Mesenchymal stem cell (in vitro differentiated cells and primary cell): ENCODE results near the gene KPNA2.
"Not testable (repeated sequence)": the region's sequence is repeated elsewhere in the genome, so short reads cannot be mapped to it uniquely, and the experiment has no call there.

Experiments
- DNase-seq: peaks from one replicate; pipeline ENCODE4 v3.0.0-alpha.2; 2013
- H2AFZ ChIP-seq: one replicate; pipeline ENCODE4 v1.6.1; 2013; ENCODE audit warnings: low read depth, mild to moderate bottlenecking, control low read depth, inconsistent platforms, low read length, moderate library complexity
- H2AK5ac ChIP-seq: 2 replicates; pipeline ENCODE4 v1.6.1; 2013; ENCODE audit warnings: low read length, moderate library complexity, mild to moderate bottlenecking, inconsistent platforms; ENCODE audit not compliant: severe bottlenecking
- H2BK120ac ChIP-seq: one replicate; pipeline ENCODE4 v1.6.1; 2013; ENCODE audit warnings: low read depth, mild to moderate bottlenecking, inconsistent platforms, low read length, moderate library complexity
- H2BK12ac ChIP-seq, 2 experiments: one replicate each; pipeline ENCODE4 v1.6.1; 2013; ENCODE audit warnings: inconsistent platforms in 2 of 2, low read length in 2 of 2, mild to moderate bottlenecking in 2 of 2, moderate library complexity in 2 of 2, control low read depth in 1 of 2
- H2BK15ac ChIP-seq: one replicate; pipeline ENCODE4 v1.6.1; 2013; ENCODE audit warnings: mild to moderate bottlenecking, low read depth, inconsistent platforms; ENCODE audit not compliant: poor library complexity, severe bottlenecking
- H2BK5ac ChIP-seq: 2 replicates; pipeline ENCODE4 v1.6.1; 2013; ENCODE audit warnings: low read depth, mild to moderate bottlenecking, low read length, control low read depth, inconsistent platforms; ENCODE audit not compliant: poor library complexity, severe bottlenecking
- H3K14ac ChIP-seq, 2 experiments: one replicate each; pipeline ENCODE4 v1.6.1; 2013; ENCODE audit warnings: inconsistent platforms in 2 of 2, low read length in 2 of 2, control low read depth in 1 of 2, mild to moderate bottlenecking in 1 of 2, moderate library complexity in 1 of 2
- H3K18ac ChIP-seq, 2 experiments: one replicate each; pipeline ENCODE4 v1.6.1; 2013; ENCODE audit warnings: inconsistent platforms in 2 of 2, low read length in 2 of 2, control low read depth in 1 of 2, low read depth in 1 of 2, mild to moderate bottlenecking in 1 of 2
- H3K23ac ChIP-seq, 2 experiments: one replicate each; pipeline ENCODE4 v1.6.1; 2013; ENCODE audit warnings: inconsistent platforms in 2 of 2, low read length in 2 of 2, mild to moderate bottlenecking in 2 of 2, moderate library complexity in 2 of 2, control low read depth in 1 of 2
- H3K27ac ChIP-seq: 2 replicates; pipeline ENCODE4 v1.5.1; 2013; ENCODE audit warnings: mild to moderate bottlenecking, moderate library complexity, low read length, control low read depth, inconsistent platforms; ENCODE audit not compliant: poor library complexity, severe bottlenecking
- H3K27me3 ChIP-seq, 2 experiments: 2 replicates each; pipeline versions ENCODE4 v1.6.1 to v1.7.0; 2013; ENCODE audit warnings: low read length in 2 of 2, mild to moderate bottlenecking in 2 of 2, moderate library complexity in 2 of 2, control low read depth in 1 of 2, inconsistent platforms in 1 of 2; ENCODE audit not compliant: control insufficient read depth in 1 of 2, insufficient read depth in 1 of 2
- H3K36me3 ChIP-seq, 2 experiments: 2 replicates each; pipeline versions ENCODE4 v1.6.1 to v1.7.0; 2013; ENCODE audit warnings: low read length in 2 of 2, control low read depth in 1 of 2, inconsistent platforms in 1 of 2, low read depth in 1 of 2, mild to moderate bottlenecking in 1 of 2; ENCODE audit not compliant: insufficient read depth in 2 of 2, control insufficient read depth in 1 of 2
- H3K4ac ChIP-seq, 2 experiments: one replicate each; pipeline ENCODE4 v1.6.1; 2013; ENCODE audit warnings: inconsistent platforms in 2 of 2, low read length in 2 of 2, mild to moderate bottlenecking in 2 of 2, moderate library complexity in 2 of 2, control low read depth in 1 of 2, low read depth in 1 of 2
- H3K4me1 ChIP-seq: 2 replicates; pipeline ENCODE4 v1.6.1; 2013; ENCODE audit warnings: low read depth, low read length, control low read depth; ENCODE audit not compliant: control insufficient read depth, insufficient read depth
- H3K4me2 ChIP-seq: 2 replicates; pipeline ENCODE4 v1.6.1; 2013; ENCODE audit warnings: low read length, mild to moderate bottlenecking, inconsistent platforms; ENCODE audit not compliant: poor library complexity, severe bottlenecking
- H3K4me3 ChIP-seq, 2 experiments: 2 replicates each; pipeline versions ENCODE4 v1.5.1 to v1.7.0; 2013; ENCODE audit warnings: low read length in 2 of 2, mild to moderate bottlenecking in 2 of 2, control low read depth in 1 of 2, low read depth in 1 of 2; ENCODE audit not compliant: insufficient read depth in 1 of 2
- H3K79me1 ChIP-seq: replicated peaks from 2 replicates; pipeline ENCODE4 v1.6.1; 2013; ENCODE audit warnings: mild to moderate bottlenecking, control low read depth, low read length, inconsistent platforms; ENCODE audit not compliant: poor library complexity, severe bottlenecking
- H3K9ac ChIP-seq: 2 replicates; pipeline ENCODE4 v1.7.0; 2013; ENCODE audit warnings: mild to moderate bottlenecking, low read length, moderate library complexity
- H3K9me3 ChIP-seq: 2 replicates; pipeline ENCODE4 v1.7.0; 2013; ENCODE audit warnings: mild to moderate bottlenecking, low read length; ENCODE audit not compliant: control insufficient read depth
- H4K8ac ChIP-seq: one replicate; pipeline ENCODE4 v1.6.1; 2013; ENCODE audit warnings: inconsistent platforms, mild to moderate bottlenecking, low read length, moderate library complexity
- H4K91ac ChIP-seq: one replicate; pipeline ENCODE4 v1.6.1; 2013; ENCODE audit warnings: mild to moderate bottlenecking, low read length, inconsistent platforms
- WGBS: methylation state at CpG from one replicate; pipeline ENCODE4 v1.1.7; 2013; ENCODE audit warnings: mixed read lengths; 5-methylcytosine and 5-hydroxymethylcytosine counted together

Gene KPNA2

DNA sequence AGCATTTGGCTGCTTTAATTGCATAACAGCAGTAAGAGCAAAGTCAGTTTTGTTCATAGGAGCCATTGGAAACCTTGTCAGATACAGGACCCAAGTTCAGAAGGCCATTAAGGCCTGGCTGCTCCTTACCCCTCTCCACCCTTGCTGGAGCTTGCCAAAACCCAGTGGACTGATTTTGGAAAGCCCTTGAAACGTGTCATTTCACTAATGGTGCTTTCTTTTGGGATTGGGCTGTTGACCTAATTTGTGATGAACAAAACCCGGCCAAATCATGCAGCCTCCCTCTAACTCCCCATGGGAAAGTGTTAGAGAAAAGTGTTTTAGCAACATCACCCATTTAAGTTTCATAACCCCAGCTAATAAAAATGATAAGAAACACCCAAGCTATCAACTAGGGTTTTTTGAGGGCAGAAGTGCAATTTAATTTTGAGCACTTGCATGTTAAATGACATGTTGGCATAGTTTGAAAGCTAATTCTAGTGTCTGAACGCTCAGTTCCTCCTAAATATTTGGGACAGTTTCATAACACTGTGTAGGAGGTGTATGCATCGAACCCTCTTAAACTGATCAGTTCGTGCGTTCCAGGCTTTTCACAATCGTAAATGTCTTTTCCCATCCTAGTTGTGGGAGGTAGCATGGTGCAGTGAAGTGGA lies 12.5 kb downstream of the KPNA2 start:
- not testable (repeated sequence) for H3K4ac ChIP-seq

DNA sequence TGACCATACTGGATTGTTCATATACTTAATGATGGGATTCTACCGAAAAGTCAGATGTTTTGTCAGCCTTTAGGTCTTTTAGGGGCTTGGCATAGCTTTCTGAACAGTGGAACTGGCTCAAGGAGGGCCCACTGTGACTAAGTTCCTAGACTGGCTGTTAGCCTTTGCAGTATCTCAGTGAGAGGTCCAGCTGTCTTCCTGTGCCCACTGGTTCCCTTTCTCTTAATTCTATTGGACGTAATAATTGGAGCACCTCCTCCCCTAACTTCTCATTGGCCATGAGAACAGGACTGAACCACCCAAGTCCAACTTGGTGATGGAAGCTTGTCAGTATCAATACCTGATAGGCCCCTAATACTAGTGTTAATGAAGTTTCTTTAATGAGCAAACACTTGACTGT lies 13.5 kb downstream of the KPNA2 start:
- H3K9me3 ChIP-seq, result no peaks in the 10 kb centered on the region
- H3K79me1 ChIP-seq, result no peaks in the 10 kb centered on the region
- WGBS, result 96% methylated on average over 2 of the region's 2 CpGs

More for the DNA sequence above, 12.5 kb downstream of the KPNA2 start:
- DNase-seq, H3K27ac ChIP-seq, H4K91ac ChIP-seq, H3K14ac ChIP-seq, H3K4me3 ChIP-seq, H3K79me1 ChIP-seq, H3K27me3 ChIP-seq, H4K8ac ChIP-seq, H3K9me3 ChIP-seq, H2BK5ac ChIP-seq, H2BK120ac ChIP-seq, H2AK5ac ChIP-seq, H3K4me2 ChIP-seq, H2BK15ac ChIP-seq, H2AFZ ChIP-seq, H2BK12ac ChIP-seq, H3K9ac ChIP-seq, H3K4me1 ChIP-seq, H3K18ac ChIP-seq, H3K23ac ChIP-seq: not testable (repeated sequence)
- peaks cover 17 to 42% of the 10 kb centered on the region in 2 experiments for H3K36me3 ChIP-seq
- WGBS, result 98% methylated on average over 5 of the region's 7 CpGs

DNA sequence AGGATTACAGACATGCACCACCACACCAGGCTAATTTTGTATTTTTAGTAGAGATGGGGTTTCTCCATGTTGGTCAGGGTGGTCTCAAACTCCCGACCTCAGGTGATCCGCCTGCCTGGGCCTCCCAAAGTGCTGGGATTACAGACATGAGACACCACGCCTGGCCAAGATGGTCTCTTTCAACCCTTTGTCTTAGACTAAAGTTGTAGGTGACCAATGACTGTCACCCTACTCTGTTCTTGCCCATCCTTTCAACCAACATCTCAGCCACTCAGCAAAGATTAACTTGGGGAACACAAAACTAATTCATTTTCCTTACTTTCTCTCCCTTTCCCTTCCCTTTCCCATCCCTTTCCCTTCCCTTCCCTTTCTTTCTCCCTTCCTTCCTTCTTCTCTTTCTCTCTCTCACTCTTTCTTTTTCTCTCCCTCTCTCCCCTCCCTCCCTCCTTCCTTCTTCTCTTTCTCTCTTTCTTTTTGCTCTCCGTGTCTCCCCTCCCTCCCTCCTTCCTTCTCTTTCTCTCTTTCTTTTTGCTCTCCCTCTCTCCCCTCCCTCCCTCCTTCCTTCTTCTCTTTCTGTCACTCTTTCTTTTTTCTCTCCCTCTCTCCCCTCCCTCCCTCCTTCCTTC lies 14.4 kb downstream of the KPNA2 start:
- H3K23ac ChIP-seq, H3K4ac ChIP-seq, H3K9ac ChIP-seq, H2BK12ac ChIP-seq, H2BK120ac ChIP-seq, H3K79me1 ChIP-seq, DNase-seq, H2AK5ac ChIP-seq, H3K27ac ChIP-seq, H3K4me1 ChIP-seq, H4K91ac ChIP-seq, H2BK15ac ChIP-seq, H3K9me3 ChIP-seq, H3K27me3 ChIP-seq, H3K18ac ChIP-seq, H2AFZ ChIP-seq, H3K4me2 ChIP-seq, H3K14ac ChIP-seq, H2BK5ac ChIP-seq, H4K8ac ChIP-seq, H3K4me3 ChIP-seq: not testable (repeated sequence)
- WGBS, result 78% methylated on average over 4 of the region's 4 CpGs
- peaks cover 5 to 23% of the 10 kb centered on the region in 2 experiments for H3K36me3 ChIP-seq

More for the DNA sequence above, 13.5 kb downstream of the KPNA2 start:
- Histone ChIP-seq H2BK12ac (no peak overlapping the region), H3K27ac (no peak overlapping the region), H3K4me3 (no peak overlapping the region), H2AFZ (no peak overlapping the region), H4K91ac (no peak overlapping the region), H3K23ac (no peak overlapping the region), H3K9ac (no peak overlapping the region), H3K4me1 (peaks cover 5% of the 10 kb centered on the region), H3K27me3 (no peaks in the 10 kb centered on the region), H2BK15ac (no peak overlapping the region), H4K8ac (no peak overlapping the region), H3K18ac (no peak overlapping the region), H3K14ac (no peak overlapping the region), H3K36me3 (peaks cover 10 to 32% of the 10 kb centered on the region in 2 experiments), H2AK5ac (no peak overlapping the region), H3K4me2 (no peak overlapping the region), H3K4ac (no peak overlapping the region), H2BK5ac (no peak overlapping the region), H2BK120ac (no peak overlapping the region)
- DNase-seq, result no peak

DNA sequence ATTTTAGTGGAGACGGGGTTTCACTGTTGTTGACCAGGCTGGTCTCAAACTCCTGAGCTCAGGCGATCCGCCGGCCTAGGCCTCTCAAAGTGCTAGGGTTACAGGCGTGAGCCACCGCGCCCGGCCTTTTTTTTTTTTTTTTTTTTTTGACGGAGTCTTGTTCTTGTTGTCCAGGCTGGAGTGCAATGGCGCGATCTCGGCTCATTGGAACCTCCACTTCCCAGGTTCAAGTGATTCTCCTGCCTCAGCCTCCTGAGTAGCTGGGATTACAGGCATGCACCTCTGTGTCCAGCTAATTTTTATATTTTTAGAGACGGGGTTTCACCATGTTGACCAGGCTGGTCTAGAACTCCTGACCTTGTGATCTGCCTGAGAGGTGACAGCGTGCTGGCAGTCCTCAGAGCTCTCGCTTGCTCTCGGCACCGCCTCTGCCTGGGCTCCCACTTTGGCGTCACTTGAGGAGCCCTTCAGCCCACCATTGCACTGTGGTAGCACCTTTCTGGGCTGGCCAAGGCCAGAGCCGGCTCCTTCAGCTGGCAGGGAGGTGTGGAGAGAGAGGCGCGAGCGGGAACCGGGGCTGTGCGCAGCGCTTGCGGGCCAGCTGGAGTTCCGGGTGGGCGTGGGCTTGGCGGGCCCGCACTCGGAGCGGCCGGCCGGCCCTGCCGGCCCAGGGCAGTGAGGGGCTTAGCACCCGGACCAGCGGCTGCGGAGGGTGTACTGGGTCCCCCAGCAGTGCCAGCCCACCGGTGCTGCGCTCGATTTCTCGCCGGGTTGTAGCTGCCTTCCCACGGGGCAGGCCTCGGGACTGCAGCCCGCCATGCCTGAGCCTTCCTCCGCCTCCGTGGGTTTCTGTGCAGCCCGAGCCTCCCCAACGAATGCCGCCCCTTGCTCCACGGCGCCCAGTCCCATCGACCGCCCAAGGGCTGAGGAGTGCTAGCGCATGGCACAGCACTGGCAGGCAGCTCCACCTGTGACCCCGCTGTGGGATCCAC lies 16.1 kb downstream of the KPNA2 start:
- H2BK15ac ChIP-seq, H3K9ac ChIP-seq, H3K18ac ChIP-seq, H3K14ac ChIP-seq, H2AK5ac ChIP-seq, H2AFZ ChIP-seq, H3K79me1 ChIP-seq, H3K4me3 ChIP-seq, H3K4ac ChIP-seq, DNase-seq, H3K23ac ChIP-seq, H2BK5ac ChIP-seq, H2BK120ac ChIP-seq, H3K4me1 ChIP-seq, H4K8ac ChIP-seq, H3K4me2 ChIP-seq, H3K27ac ChIP-seq, H3K27me3 ChIP-seq, H2BK12ac ChIP-seq, H3K9me3 ChIP-seq, H3K36me3 ChIP-seq: not testable (repeated sequence)
- WGBS, result 97% methylated on average over 55 of the region's 57 CpGs
- H4K91ac ChIP-seq, result peak overlapping the region; percentile 80
